HepG2 (cell line): ENCODE results near the gene SLC16A6. TPM values are rescaled to one million over a fixed set of nuclear protein-coding genes. Genes with fewer than 3 reads are reported as not detected.

ENCODE experiments used
- ATAC-seq: fragments of 200-7000 bp; cut with Tn5 transposase; 3 replicates; pipeline ENCODE4 v1.9.1; 2020; ENCODE audit warnings: mild to moderate bottlenecking, moderate library complexity
- BruUV-seq: library from RNA; stranded (reverse); fragments of 400-500 nt; replicated peaks from 2 replicates; lab custom pipeline; 2021; lab: Mats Ljungman, UMichigan
- CTCF ChIA-PET: fragments of 300-600 bp; formaldehyde crosslinking; extraction: SDS; loops from one replicate; lab custom pipeline; 2021; ENCODE audit warnings: low total read pairs, inconsistent platforms, low intra/inter-chr PET ratio; lab: Yijun Ruan, JAX
- POLR2A ChIA-PET: fragments of 350-600 bp; sonication (Branson Sonifier 250); formaldehyde crosslinking; loops from one replicate; lab custom pipeline; 2020; ENCODE audit warnings: antibody characterized with exemption, inconsistent platforms; lab: Yijun Ruan, JAX
- DNase-seq: peaks from one replicate; pipeline ENCODE4 v3.0.0-alpha.2; 2015; ENCODE audit warnings: low spot score
- FAIRE-seq: peaks from 3 replicates; lab custom pipeline; 2011; peaks lifted over from hg19 to GRCh38; lab: Jason Lieb, UNC
- H2AFZ ChIP-seq: one replicate; pipeline ENCODE4 v1.6.1; 2011; ENCODE audit warnings: low read length, inconsistent platforms
- H3K27ac ChIP-seq: fragments of 300-600 bp; 3 replicates; pipeline ENCODE4 v1.8.0; 2011; ENCODE audit warnings: mixed run types, mild to moderate bottlenecking, mixed read lengths, low read length, inconsistent platforms; ENCODE audit not compliant: insufficient read depth; ENCODE audit errors: extremely low read length
- H3K27me3 ChIP-seq, 2 experiments: fragments of 200-600 bp in 1 of 2; 2 replicates in 1 of 2; 3 replicates in 1 of 2; pipeline versions ENCODE4 v1.6.0 to v1.8.0; 2011; ENCODE audit warnings: low read length in 2 of 2, mild to moderate bottlenecking in 2 of 2, moderate library complexity in 2 of 2, inconsistent platforms in 1 of 2; ENCODE audit not compliant: insufficient read depth in 2 of 2, control insufficient read depth in 1 of 2
- H3K36me3 ChIP-seq, 2 experiments: fragments of 200-600 bp in 1 of 2; replicated peaks in 1 of 2; 2 replicates in 1 of 2; 3 replicates in 1 of 2; pipeline versions ENCODE4 v1.5.1 to v1.8.0; 2011; ENCODE audit warnings: low read length in 2 of 2, inconsistent platforms in 1 of 2; ENCODE audit not compliant: insufficient read depth in 2 of 2, control insufficient read depth in 1 of 2
- H3K4me1 ChIP-seq: 2 replicates; pipeline ENCODE4 v1.5.1; 2012; ENCODE audit warnings: low read length, inconsistent platforms; ENCODE audit not compliant: insufficient read depth
- H3K4me2 ChIP-seq: 2 replicates; pipeline ENCODE4 v1.6.0; 2011; ENCODE audit warnings: low read depth, low read length, inconsistent platforms
- H3K4me3 ChIP-seq, 3 experiments: fragments of 200-600 bp in 1 of 3; sonication (generic), shearing (Covaris generic) in 1 of 3; replicated peaks in 1 of 3; 2 replicates each; pipeline ENCODE4 v1.5.1; 2011 to 2016; ENCODE audit warnings: low read length in 3 of 3, inconsistent platforms in 2 of 3, low read depth in 2 of 3, mild to moderate bottlenecking in 2 of 3, control low read depth in 1 of 3, mixed read lengths in 1 of 3; ENCODE audit not compliant: insufficient read depth in 1 of 3
- H3K79me2 ChIP-seq: one replicate; pipeline ENCODE4 v1.6.1; 2011; ENCODE audit warnings: low read length, inconsistent platforms; ENCODE audit not compliant: insufficient read depth
- H3K9ac ChIP-seq: 2 replicates; pipeline ENCODE4 v1.6.0; 2011; ENCODE audit warnings: mild to moderate bottlenecking, low read depth, low read length, inconsistent platforms; ENCODE audit not compliant: insufficient read depth
- H3K9me3 ChIP-seq: 2 replicates; pipeline ENCODE4 v1.5.1; 2012; ENCODE audit warnings: mild to moderate bottlenecking, low read length
- H4K20me1 ChIP-seq: 2 replicates; pipeline ENCODE4 v1.6.0; 2011; ENCODE audit warnings: inconsistent platforms, mild to moderate bottlenecking, low read length, moderate library complexity; ENCODE audit not compliant: insufficient read depth
- HNRNPK ChIP-seq: fragments of 200-400 bp; formaldehyde crosslinking; IDR thresholded peaks from 2 replicates; pipeline ENCODE4 v1.6.1; 2018; ENCODE audit warnings: low read length, low read depth, moderate library complexity, mild to moderate bottlenecking; ENCODE audit not compliant: poor library complexity, severe bottlenecking
- RBFOX2 ChIP-seq: fragments of 200-400 bp; formaldehyde crosslinking; IDR thresholded peaks from 2 replicates; pipeline ENCODE4 v1.6.1; 2017; ENCODE audit warnings: low read depth, mild to moderate bottlenecking, low read length
- XRCC5 ChIP-seq: fragments of 200-400 bp; formaldehyde crosslinking; optimal IDR thresholded peaks from 2 replicates; pipeline ENCODE3; 2017; ENCODE audit warnings: mild to moderate bottlenecking, low read length
- ZBTB8A ChIP-seq: sonication (generic); formaldehyde crosslinking; IDR thresholded peaks from 2 replicates; pipeline ENCODE4 v1.4.0; 2020; ENCODE audit warnings: mild to moderate bottlenecking, low read depth, missing genetic modification reagents, borderline replicate concordance
- ZNF512 ChIP-seq: sonication (generic); formaldehyde crosslinking; IDR thresholded peaks from 2 replicates; pipeline ENCODE4 v1.4.0; 2020; ENCODE audit warnings: mild to moderate bottlenecking, missing genetic modification reagents
- ZNF639 ChIP-seq: conservative IDR thresholded peaks from 2 replicates; pipeline ENCODE4 v1.6.1; 2018; ENCODE audit warnings: missing genetic modification reagents
- ZZZ3 ChIP-seq: sonication (generic); formaldehyde crosslinking; IDR thresholded peaks from 2 replicates; pipeline ENCODE4 v1.4.0; 2020; ENCODE audit warnings: missing genetic modification reagents, mild to moderate bottlenecking, borderline replicate concordance
- in situ Hi-C: cut with HindIII; loops from 2 replicates; pipeline ENCODE4 v1.10.0; 2017; ENCODE audit warnings: low pct_unique_long_range_greater_than_20kb; ENCODE audit not compliant: extremely low pct_ligation_motif_present
- intact Hi-C: fragments of 100-400 bp; cut with micrococcal nuclease; formaldehyde crosslinking; loops from one replicate; pipeline ENCODE4 v1.10.0; 2022; ENCODE audit not compliant: unreplicated experiment
- polyA plus RNA-seq, 8 experiments: library from polyadenylated mRNA; depleted of rRNA in 3 of 8; stranded (reverse) in 7 of 8; unstranded in 1 of 8; fragments of >200 nt; fragmentation: Illumina TruSeq in 4 of 8; extraction: Trizol in 4 of 8; gene quantifications; 2 replicates each; pipeline versions ENCODE4 v1.2.1 to v1.2.3, GENCODE V29; 2011 to 2016; ENCODE audit warnings: low read depth in 4 of 8, missing spikeins in 1 of 8, mixed read lengths in 1 of 8; ENCODE audit not compliant: insufficient read depth in 1 of 8
- total RNA-seq, 5 experiments: library from RNA; depleted of rRNA; stranded (reverse); fragments of >200 nt; fragmentation: Illumina TruSeq; extraction: Trizol; gene quantifications; 2 replicates each; pipeline ENCODE4 v1.2.3, GENCODE V29; 2016; ENCODE audit warnings: low read depth in 1 of 5
- TF ChIP-seq, protein P1 (sequence below): sonication (generic); formaldehyde crosslinking; IDR thresholded peaks from 2 replicates; pipeline ENCODE4 v1.4.0; 2020; ENCODE audit warnings: mild to moderate bottlenecking, low read depth, missing genetic modification reagents

SLC16A6 gene
- total and polyA plus RNA-seq, 2 of the 13 experiments (the other 11 are each of a cell fraction or from before 2014, with no cell fraction given): 1.1 to 44.7 TPM

GRCh38 chr17:68298601-68299000 lies 7.7 kb upstream of the SLC16A6 start:
- Histone ChIP-seq H3K9me3 (no peaks in the 10 kb centered on the region), H3K4me1 (peaks cover 61% of the 10 kb centered on the region), H3K4me2 (no peak overlapping the region), H3K27me3 (no peaks in the 10 kb centered on the region), H3K4me3 (no peak overlapping the region), H3K9ac (no peak overlapping the region), H2AFZ (no peak overlapping the region), H3K79me2 (peaks cover 2% of the 10 kb centered on the region), H3K36me3 (no peaks in the 10 kb centered on the region), H4K20me1 (no peaks in the 10 kb centered on the region), H3K27ac (no peak overlapping the region)
- no peak for ATAC-seq
- in situ Hi-C loops: loop anchor here (25.0 kb wide), 1 partner anchor 464 kb away; no protein-coding TSS in a partner anchor
- no peak for FAIRE-seq
- intact Hi-C loops: no loop called here
- BruUV-seq: no TSS peak
- TF ChIP-seq ZNF639 (CRISPR knock-in tag) (no peak), ZBTB8A (CRISPR knock-in tag) (no peak), ZNF512 (no peak), XRCC5 (no peak), RBFOX2 (no peak), HNRNPK (no peak), ZZZ3 (CRISPR knock-in tag) (no peak)
- TF ChIP-seq, protein P1, sequence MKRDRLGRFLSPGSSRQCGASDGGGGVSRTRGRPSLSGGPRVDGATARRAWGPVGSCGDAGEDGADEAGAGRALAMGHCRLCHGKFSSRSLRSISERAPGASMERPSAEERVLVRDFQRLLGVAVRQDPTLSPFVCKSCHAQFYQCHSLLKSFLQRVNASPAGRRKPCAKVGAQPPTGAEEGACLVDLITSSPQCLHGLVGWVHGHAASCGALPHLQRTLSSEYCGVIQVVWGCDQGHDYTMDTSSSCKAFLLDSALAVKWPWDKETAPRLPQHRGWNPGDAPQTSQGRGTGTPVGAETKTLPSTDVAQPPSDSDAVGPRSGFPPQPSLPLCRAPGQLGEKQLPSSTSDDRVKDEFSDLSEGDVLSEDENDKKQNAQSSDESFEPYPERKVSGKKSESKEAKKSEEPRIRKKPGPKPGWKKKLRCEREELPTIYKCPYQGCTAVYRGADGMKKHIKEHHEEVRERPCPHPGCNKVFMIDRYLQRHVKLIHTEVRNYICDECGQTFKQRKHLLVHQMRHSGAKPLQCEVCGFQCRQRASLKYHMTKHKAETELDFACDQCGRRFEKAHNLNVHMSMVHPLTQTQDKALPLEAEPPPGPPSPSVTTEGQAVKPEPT: no peak
- POLR2A ChIA-PET: no interaction called here
- no peak for DNase-seq
- CTCF ChIA-PET: no interaction called here
